G401 (cell line): ENCODE results near the gene CCDC141. TPM values are rescaled to one million over a fixed set of nuclear protein-coding genes. Genes with fewer than 3 reads are reported as not detected.
A peak's percentile ranks its signal among the peaks of the same experiment; 100 is the strongest.

ENCODE experiments used
- DNase-seq: peaks from one replicate; pipeline ENCODE4 v3.0.0-alpha.2; 2015; ENCODE audit warnings: low spot score
- in situ Hi-C: cut with HindIII; loops from 2 replicates; pipeline ENCODE4 v1.10.0; 2016; ENCODE audit warnings: low sequenced_read_pairs, mixed read lengths
- total RNA-seq: library from RNA; depleted of rRNA; stranded (reverse); fragments of >200 nt; shearing (Covaris generic); gene quantifications from 2 replicates; pipeline ENCODE4 v1.2.3, GENCODE V29; 2014

Gene CCDC141
- total RNA-seq, 1 experiment from 2014 or later, result 0.20 TPM

- DNase-seq, result peak; percentile 68
- in situ Hi-C loops, result no loop called here
These were observed 158.5 kb downstream of the CCDC141 start for GRCh38 chr2:178891265-178891958.

DNA sequence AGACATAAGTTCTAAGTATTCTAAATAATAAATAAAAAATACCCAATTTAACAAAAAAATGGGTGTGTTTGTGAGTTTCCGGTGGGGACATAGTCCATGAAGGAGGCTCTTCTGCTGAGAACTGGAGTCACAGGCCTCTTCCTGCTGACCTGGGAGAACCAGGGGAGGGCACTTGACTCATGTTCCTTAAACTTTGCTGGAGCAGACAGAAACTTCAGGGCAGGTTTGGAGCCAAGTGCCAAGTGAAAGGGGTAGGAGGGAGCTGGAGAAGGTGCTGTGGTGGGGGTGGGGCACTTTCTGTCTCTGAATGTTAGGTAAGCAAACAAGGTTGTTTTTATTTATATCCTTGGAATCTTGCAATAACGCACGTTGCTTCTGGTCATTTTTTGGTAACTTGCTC is 163.9 kb downstream of the CCDC141 start:
- DNase-seq, result no peak
- in situ Hi-C loops, result no loop called here

DNA sequence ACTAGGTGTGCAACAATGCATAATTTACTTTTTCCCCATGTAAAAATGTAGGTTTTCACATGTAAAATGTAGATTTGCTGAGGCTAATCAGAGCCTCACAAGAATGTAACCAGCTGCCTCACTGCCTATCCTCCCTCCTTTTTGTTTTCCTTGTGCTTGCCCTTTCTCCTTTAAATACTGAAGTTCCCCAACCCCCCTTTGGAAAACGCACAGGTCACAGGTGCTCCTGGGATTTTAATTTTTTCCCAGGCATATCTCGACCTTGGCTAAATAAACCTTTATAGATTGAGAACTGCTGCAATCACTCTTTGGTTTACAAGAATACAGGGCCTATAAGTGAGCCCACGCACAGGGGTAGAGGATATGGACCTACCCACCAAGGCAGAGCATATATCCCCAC is 165.5 kb downstream of the CCDC141 start:
- in situ Hi-C loops, result no loop called here
- no peak for DNase-seq

DNA sequence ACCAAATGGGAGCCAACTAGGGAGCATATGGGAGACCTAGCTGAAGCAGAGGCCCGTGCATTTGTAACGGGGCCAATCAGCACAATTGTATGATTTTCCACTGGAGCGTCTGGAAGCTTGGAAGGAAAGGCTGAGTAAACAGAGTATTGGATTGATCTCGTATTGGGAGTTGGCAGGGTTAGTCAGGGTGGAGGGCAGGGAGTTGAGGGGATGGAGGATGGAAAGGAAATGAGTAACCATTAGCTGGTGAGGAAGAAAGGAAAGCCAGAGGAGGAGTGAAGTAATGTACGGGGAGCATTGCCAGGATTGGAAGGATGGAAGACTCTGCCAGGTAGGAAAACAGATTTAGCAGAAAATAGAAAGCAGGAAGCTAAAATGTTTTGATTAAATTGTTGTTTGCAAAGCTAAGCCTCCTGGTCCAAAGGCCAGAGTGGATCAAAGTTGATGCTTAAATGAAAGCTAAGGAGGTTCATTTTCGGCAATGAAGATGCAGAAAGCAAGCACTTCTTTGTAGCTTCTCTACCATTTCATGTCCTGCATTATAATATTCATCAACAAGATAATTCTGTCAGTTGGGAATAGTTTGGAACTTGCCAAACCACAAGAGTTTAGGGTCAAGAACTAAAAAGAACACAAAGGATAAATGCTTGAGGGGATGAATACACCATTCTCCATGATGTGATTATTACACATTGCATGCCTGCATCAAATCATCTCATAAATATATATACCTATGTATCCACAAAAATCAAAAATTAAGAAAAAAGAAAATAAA is 167.1 kb downstream of the CCDC141 start:
- in situ Hi-C loops, result no loop called here
- DNase-seq, result no peak

DNA sequence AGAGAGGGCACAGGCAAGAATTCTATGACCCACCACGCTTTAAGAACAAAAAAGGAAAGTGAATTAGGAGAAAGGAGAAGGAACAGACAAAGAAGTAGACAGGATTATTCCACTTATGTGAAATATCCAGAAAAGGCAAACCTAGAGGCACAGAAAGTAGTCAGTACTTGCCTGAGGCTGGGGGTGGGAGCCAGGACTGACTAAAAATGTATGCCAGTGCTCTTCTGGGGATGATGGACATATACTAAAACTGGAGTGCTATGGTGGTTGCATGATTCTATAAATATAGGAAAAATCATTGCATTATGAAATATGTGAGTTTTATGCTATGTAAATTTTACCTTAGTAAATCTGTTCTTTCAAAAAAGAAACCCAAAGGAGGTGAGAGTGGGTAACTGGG is 168.9 kb downstream of the CCDC141 start:
- in situ Hi-C loops, result no loop called here

GRCh38 chr2:178880257-178880656 is 169.7 kb downstream of the CCDC141 start:
- in situ Hi-C loops, result no loop called here
- no peak for DNase-seq

More for the DNA sequence above, 168.9 kb downstream of the CCDC141 start:
- DNase-seq, result no peak

GRCh38 chr2:178877874-178878273 is 172.1 kb downstream of the CCDC141 start:
- in situ Hi-C loops, result no loop called here
- no peak for DNase-seq

GRCh38 chr2:178874529-178875240 is 175.3 kb downstream of the CCDC141 start:
- in situ Hi-C loops, result no loop called here
- peak; percentile 30 for DNase-seq

DNA sequence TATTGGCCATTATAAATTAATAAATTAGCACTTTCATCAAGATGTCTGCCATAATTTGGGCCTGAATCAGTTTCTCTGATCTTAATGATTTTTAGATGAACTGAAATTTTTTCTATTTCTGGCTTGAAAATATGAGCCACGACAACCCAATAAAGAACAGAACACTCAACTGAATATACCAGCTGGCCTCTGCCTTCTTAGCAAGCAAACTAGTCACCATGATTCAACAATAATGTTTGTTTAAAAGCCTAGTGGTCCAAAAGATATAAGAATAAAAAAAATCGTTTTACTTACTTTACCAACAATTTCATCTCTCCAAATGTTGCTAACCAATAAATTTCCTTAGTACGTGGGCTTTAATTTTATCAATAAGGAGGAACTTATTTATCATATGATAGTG is 176.0 kb downstream of the CCDC141 start:
- in situ Hi-C loops, result no loop called here

DNA sequence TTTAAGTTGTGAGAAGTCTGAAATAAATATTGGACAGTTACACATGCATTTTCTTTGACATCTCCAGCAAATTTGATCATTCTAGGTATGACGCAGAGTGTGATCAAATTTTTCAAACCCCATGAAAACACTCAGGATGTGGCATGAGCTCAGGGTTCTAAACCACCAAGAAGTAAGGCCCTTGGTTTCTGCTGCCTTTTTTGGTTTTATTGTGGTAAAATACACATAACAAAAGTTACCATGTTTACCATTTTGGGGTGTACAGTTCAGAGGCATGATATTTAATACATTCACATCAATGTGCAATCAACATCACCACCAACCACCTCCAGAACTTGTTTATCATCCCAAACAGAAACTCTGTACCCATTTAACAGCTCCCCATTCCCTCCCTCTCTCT is 178.4 kb downstream of the CCDC141 start:
- in situ Hi-C loops, result no loop called here
- no peak for DNase-seq

More for the DNA sequence above, 176.0 kb downstream of the CCDC141 start:
- no peak for DNase-seq

DNA sequence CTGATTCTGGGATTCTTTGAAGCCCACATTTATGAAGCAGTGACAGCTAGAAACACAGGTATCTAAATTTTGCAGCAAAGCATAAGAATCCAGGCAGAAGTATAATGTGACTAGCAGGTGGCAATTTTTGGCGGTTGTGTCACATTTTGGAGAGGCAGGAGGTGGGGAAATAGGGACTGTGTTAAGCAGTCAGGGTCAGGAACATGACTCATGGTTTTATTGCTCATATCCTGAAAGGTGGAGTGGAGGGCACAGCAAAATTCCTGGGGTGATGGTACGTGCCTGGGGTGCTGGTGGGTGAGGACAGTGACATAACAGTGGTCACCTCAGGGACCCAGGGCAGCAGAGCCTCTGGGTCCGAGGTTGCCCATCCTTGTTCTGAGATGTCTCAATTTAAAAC is 179.2 kb downstream of the CCDC141 start:
- no peak for DNase-seq
- in situ Hi-C loops, result no loop called here

DNA sequence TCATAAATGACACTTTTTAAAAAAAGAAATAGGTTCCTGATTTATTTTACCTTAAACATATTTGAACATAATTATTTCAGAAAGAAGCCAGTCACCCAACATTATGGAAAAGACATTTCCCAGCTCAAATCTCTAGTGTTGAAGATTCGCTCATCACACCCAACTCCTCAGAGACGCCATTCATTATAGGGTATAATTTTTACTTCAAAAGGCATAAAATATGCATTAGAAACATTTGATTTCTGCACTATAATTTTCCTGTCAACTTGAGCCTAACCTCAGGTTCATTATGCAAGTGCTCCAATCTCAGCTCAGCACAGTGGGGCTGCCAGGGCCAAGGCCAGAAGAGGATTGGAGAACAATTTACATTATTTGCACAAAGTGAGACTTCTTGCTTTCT is 183.9 kb downstream of the CCDC141 start:
- in situ Hi-C loops, result no loop called here
- no peak for DNase-seq

GRCh38 chr2:178865146-178865936 is 184.6 kb downstream of the CCDC141 start:
- DNase-seq, result no peak
- in situ Hi-C loops, result no loop called here

DNA sequence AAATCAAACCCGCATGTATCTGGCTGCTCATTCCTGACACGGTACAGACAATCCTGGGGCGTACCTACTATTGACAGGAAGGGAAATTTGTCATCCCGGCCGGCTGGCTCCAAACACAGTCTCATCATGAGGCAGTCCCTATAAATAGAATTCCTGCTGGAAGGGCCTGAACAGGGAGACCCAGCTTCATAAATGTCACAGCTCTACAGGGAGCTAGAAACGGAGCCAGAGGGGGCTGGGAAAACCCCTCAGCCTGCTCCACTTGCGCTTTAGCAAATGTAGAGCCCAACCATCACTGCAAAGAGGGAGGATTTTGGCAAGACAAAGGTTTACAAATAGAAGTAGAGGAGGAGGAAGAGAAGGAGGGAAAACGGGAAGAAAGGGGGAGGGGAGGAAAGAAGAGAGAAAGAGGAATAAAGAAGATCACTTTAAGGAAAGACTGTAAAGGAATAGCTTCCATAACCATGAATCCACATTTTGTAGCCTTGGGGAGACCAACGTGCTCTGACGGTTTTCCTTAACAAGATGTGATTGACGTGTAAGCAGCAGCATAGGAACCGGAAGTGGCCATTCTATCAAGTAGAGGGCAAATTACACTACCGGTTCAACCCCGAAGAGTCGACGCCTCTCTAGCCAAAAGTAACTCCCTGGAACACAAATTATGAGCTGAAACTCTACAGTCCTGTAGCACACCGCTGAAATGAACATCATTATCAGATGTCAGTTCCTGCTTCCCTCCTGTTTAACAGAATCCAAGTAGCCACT is 185.9 kb downstream of the CCDC141 start:
- in situ Hi-C loops, result no loop called here
- no peak for DNase-seq

DNA sequence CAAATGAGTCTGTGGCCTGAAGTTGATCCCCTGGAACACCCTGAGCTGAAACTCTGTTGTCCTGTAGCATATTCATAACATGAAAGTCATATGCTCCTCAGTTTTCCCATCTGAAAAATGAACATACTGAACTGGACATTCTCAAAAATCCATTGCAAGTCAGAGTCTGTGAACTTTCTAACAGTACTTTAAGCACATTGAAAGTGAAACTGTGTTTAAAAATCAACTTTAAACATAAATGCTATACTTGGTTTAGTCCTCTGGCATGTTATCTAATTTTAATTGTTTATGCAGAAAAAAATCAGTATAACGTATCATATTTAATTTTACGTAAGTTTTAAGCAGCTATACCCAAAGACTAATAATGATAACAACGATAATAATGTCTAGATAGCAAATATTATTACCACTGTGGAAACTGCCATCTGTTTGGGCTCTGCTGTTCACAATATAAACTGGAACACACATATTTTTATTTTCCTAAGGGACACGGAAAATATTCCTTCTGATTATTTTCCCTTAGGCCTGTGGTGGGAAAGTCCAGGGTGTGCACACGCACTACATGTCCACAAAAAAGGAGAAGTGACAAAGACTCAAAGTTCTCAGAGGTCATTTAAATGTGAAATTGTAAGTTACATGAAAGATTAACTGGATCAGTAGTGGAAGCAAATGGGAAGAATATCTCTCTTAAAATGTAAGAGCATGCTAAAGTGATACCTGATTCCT is 186.6 kb downstream of the CCDC141 start:
- DNase-seq, result no peak
- in situ Hi-C loops, result no loop called here

- in situ Hi-C loops, result no loop called here
- peak; percentile 24 for DNase-seq
These were observed 189.4 kb downstream of the CCDC141 start for GRCh38 chr2:178860551-178860950.

GRCh38 chr2:178859730-178860129 is 190.2 kb downstream of the CCDC141 start:
- peak; percentile 9 for DNase-seq
- in situ Hi-C loops, result no loop called here
